Measurements from ENCODE around the gene CAMKK2.
"Not testable (repeated sequence)": the region's sequence is repeated elsewhere in the genome, so short reads cannot be mapped to it uniquely, and the experiment has no call there.

Gene CAMKK2

GRCh38 chr12:121214855-121215745 lies 81.4 kb downstream of the CAMKK2 start:
- Mint-ChIP-seq H3K27ac (peak overlapping the region; percentile 60), H3K27me3 (no peaks in the 10 kb centered on the region), H3K9me3 (no peaks in the 10 kb centered on the region), H3K4me3 (no peak overlapping the region), H3K4me1 (peaks cover 34% of the 10 kb centered on the region), H3K36me3 (peaks cover 6% of the 10 kb centered on the region)

DNA sequence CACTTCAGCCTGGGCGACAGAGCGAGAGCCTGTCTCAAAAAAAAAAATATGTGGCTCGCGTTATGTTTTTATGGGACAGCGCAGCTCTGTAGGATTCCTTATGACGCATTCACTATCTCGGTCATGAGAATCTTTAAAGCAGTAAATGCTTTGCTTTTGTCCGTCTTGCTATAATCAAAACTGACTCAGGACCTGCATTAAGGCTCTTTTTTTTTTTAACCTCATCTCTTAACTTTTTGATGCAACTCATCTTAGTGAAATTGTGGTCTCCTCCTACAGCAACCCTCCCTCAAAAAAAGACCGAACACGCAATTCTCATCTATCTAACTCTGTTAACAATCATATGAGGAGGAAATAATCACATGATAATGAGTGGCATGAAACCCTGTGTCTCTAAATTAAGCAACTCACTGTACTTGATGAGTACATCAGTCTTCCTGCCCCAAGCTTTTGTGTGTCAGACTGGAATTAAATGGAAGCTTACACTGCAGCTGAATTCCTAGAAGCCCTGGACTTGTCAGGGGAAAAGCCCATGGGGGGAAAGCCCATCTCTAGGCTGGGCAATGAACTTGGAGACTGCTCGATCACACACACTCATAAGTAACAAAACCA lies 82.2 kb downstream of the CAMKK2 start:
- Mint-ChIP-seq H3K4me3 (no peak overlapping the region), H3K9me3 (no peaks in the 10 kb centered on the region), H3K27me3 (no peaks in the 10 kb centered on the region), H3K4me1 (peaks cover 37% of the 10 kb centered on the region), H3K36me3 (peaks cover 6% of the 10 kb centered on the region), H3K27ac (peak overlapping the region; percentile 2)

GRCh38 chr12:121212875-121213274 lies 83.6 kb downstream of the CAMKK2 start:
- Mint-ChIP-seq H3K36me3 (peaks cover 2% of the 10 kb centered on the region), H3K4me3 (no peak overlapping the region), H3K27me3 (no peaks in the 10 kb centered on the region), H3K27ac (no peak overlapping the region), H3K9me3 (no peaks in the 10 kb centered on the region), H3K4me1 (peaks cover 38% of the 10 kb centered on the region)

DNA sequence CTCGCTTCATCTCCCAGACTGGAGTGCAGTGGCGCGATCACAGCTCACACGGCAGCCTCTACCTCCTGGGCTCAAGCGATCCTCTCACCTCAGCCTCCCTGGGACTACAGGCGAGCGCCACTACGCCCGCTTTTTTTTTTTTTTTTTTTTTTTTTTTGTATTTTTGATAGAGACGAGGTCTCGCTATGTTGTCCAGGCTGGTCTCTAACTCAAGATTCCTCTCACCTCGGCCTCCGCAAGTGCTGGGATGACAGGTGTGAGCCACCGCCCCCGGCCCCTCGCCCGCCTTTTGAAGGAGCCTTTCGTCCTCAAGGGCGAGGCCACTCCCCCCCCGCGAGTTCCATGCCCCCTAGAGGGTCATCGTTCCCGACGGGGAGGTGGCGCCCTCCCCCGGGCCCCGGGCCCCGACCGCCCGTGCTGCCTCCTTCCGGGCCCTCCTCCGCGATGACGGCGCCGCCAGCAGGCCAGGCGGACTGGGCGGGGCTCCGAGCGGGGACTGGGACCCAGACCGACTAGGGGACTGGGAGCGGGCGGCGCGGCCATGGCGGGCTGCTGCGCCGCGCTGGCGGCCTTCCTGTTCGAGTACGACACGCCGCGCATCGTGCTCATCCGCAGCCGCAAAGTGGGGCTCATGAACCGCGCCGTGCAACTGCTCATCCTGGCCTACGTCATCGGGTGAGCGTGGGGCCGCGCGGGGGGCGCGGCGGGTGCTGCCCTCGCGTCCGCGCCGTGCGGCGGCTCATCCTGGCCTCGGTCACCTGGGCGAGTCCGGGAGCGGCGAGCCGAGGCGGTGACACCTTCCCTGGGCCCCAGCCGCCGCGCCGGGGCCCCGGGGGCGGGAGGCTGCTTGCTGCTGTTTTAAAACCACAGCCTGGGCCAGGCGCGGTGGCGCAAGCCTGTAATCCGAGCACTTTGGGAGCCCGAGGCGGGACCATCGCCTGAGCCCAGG lies 86.6 kb downstream of the CAMKK2 start, which contains the start of gene P2RX4:
TSS of gene P2RX4 (plus strand) at position 506 of the 949 bp plus-strand sequence. CDS start at position 542, 36 bp downstream.
- Mint-ChIP-seq H3K4me3 (peak within 1 kb of the TSS; percentile 91), H3K4me1 (peaks cover 26% of the 10 kb centered on the region), H3K36me3 (no peaks in the 10 kb centered on the region)

DNA sequence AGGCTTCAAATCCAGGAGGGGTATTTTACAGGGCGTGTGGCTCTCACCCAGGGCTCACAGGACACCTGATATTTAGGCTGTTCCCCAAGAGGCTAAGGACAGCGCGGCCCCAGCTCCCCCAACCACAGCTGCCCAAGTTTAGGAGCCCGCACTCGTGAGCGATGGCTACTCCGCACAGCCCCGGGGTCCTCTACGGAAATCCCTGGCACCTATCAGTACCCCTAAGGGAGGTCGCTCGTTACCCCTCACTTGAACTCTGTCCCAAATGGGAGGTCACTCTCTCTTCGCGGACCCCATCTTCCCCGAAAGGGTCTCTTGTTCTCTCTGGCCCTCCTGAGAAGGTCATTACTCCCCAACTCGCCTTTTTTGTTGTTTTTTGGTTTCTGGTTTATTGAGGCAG lies 87.3 kb downstream of the CAMKK2 start:
- no peaks in the 10 kb centered on the region for H3K9me3 Mint-ChIP-seq
- no peak overlapping the region for H3K27ac Mint-ChIP-seq
- H3K4me1 Mint-ChIP-seq, result peaks cover 19% of the 10 kb centered on the region
- H3K27me3 Mint-ChIP-seq, result no peaks in the 10 kb centered on the region
- H3K36me3 Mint-ChIP-seq, result no peaks in the 10 kb centered on the region
- peak overlapping the region; percentile 31 for H3K4me3 Mint-ChIP-seq

More for the DNA sequence above, 86.6 kb downstream of the CAMKK2 start, which contains the start of gene P2RX4:
- H3K27me3 Mint-ChIP-seq, result no peaks in the 10 kb centered on the region
- H3K27ac Mint-ChIP-seq, result peak within 1 kb of the TSS; percentile 98
- H3K9me3 Mint-ChIP-seq, result no peaks in the 10 kb centered on the region

DNA sequence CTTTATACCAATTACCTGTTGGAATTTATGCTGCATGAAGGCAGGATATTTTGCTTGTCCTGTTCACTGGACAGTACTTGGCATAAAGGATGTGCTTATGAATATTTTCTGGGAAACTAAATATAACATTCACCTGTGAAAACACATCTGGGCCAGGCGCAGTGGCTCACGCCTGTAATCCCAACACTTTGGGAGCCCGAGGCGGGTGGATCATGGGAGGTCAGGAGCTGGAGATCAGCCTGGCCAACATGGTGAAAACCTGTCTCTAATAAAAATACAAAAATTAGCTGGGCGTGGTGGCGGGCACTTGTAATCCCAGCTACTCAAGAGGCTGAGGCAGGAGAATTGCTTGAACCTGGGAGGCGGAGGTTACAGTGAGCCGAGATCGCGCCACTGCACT lies 87.9 kb downstream of the CAMKK2 start:
- Mint-ChIP-seq H3K4me3 (peak overlapping the region; percentile 7), H3K4me1 (peaks cover 16% of the 10 kb centered on the region), H3K27ac (peak overlapping the region; percentile 46)
- H3K9me3 Mint-ChIP-seq, H3K27me3 Mint-ChIP-seq, H3K36me3 Mint-ChIP-seq: not testable (repeated sequence)

GRCh38 chr12:121205491-121205890 lies 91.0 kb downstream of the CAMKK2 start:
- H3K4me3 Mint-ChIP-seq, result no peak overlapping the region
- no peaks in the 10 kb centered on the region for H3K36me3 Mint-ChIP-seq
- H3K27me3 Mint-ChIP-seq, result no peaks in the 10 kb centered on the region
- H3K4me1 Mint-ChIP-seq, result peaks cover 4% of the 10 kb centered on the region
- no peaks in the 10 kb centered on the region for H3K9me3 Mint-ChIP-seq
- no peak overlapping the region for H3K27ac Mint-ChIP-seq

DNA sequence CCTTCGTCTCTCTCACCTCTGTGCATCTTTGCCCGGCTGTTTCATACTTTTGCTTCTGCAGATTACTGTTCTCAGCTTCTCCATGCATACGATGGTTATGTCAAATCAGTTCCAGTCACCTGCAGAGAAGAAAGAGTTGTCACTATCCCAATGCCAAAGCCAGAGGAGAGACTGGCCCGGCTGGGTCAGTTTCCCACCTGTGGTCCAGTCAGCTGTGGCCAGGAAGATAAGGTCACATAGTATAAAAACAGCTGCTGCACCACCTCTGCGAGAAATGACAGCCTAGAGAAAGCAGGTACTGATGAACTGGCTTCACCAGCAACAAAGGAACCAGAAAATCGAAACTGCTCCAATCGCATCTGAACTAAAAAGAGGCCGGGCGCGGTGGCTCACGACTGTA lies 93.0 kb downstream of the CAMKK2 start:
- Mint-ChIP-seq H3K27ac (no peak overlapping the region), H3K36me3 (no peaks in the 10 kb centered on the region), H3K4me3 (no peak overlapping the region)

DNA sequence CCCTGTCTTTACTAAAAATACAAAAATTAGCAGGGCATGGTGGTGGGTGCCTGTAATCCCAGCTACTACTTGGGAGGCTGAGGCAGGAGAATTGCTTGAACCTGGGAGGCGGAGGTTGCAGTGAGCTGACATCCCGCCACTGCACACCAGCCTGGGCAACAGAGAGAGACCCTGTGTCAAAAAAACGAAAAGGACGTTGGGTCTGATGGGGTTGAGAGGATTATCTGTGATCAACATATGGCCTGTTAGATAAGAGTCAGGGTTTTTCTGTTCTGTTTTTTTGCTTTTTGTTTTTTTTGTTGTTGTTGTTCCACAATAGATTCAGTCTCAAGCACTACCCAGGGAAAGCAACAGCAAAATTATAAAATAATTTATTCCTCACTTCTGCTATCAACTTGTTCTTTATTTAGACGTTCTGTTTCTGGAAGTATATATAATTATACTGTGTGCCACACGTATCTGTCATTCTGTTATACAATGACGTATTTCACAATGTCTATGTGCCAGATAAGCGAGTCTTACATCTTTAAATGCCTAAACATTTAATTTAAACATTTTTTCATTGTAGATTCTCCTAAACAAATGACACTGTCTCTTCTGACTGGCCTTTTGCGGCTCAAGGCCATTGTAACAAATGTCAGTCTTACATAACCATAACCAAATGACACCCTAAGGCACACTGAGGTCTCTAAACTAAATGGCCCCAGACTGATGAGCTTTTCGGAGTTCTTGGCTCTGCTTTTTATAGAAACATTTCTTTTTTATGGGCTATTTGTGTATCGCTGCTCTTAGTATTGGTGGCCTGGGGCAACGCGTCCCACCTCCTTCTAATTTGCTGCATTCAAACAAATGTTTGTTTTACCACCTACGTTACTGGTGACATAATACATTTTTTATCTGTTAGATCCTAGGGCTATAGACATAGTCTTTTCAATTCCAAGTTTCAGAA lies 93.8 kb downstream of the CAMKK2 start:
- Mint-ChIP-seq H3K27ac (no peak overlapping the region), H3K4me1 (peaks cover 3% of the 10 kb centered on the region), H3K36me3 (no peaks in the 10 kb centered on the region), H3K9me3 (no peaks in the 10 kb centered on the region), H3K27me3 (no peaks in the 10 kb centered on the region), H3K4me3 (no peak overlapping the region)

More for the DNA sequence above, 93.0 kb downstream of the CAMKK2 start:
- Mint-ChIP-seq H3K4me1 (no peaks in the 10 kb centered on the region), H3K27me3 (no peaks in the 10 kb centered on the region), H3K9me3 (no peaks in the 10 kb centered on the region)

DNA sequence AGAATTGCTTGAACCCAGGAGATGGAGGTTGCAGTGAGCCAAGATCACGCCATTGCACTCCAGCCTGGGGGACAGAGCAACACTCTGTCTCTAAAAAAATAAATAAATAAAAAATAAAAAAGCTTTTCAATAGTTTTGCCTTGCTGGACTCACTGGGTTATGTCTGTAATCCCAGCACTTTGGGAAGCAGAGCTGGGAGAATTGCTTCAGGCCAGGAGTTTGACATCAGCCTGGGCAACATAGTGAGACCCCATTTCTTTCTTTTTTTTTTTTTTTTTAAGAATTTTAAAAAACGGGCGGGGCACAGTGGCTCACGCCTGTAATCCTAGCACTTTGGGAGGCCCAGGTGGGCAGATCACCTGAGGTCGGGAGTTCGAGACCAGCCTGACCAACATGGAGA lies 95.4 kb downstream of the CAMKK2 start:
- not testable (repeated sequence) for H3K36me3 Mint-ChIP-seq, H3K4me3 Mint-ChIP-seq, H3K4me1 Mint-ChIP-seq, H3K27me3 Mint-ChIP-seq, H3K27ac Mint-ChIP-seq, H3K9me3 Mint-ChIP-seq

DNA sequence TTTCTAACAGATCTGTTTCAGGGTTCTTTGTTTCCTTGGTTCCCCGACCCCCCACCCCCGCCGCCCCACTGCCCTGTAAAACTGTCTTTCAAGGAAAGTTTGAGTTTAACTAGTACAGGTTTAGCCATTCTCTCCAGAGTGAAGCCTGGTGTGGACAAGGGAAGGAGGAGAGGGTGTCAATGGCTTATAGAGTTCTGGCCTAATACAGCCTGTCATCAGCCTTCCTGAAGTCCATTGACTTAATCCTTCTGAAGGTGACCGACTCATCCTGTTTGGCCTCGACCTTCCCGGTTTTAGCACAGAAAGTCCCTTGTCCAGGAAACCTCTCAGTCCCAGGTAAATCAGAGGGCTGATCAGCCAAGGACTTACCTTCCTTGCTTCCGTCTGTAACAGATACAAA lies 97.6 kb downstream of the CAMKK2 start:
- Mint-ChIP-seq H3K4me3 (no peak overlapping the region), H3K27ac (no peak overlapping the region), H3K4me1 (peaks cover 9% of the 10 kb centered on the region), H3K9me3 (no peaks in the 10 kb centered on the region), H3K36me3 (no peaks in the 10 kb centered on the region), H3K27me3 (no peaks in the 10 kb centered on the region)

GRCh38 chr12:121196902-121197301 lies 99.6 kb downstream of the CAMKK2 start:
- Mint-ChIP-seq H3K4me1 (peaks cover 9% of the 10 kb centered on the region), H3K4me3 (peak overlapping the region; percentile 54), H3K27ac (no peak overlapping the region), H3K9me3 (no peaks in the 10 kb centered on the region), H3K36me3 (no peaks in the 10 kb centered on the region), H3K27me3 (no peaks in the 10 kb centered on the region)

DNA sequence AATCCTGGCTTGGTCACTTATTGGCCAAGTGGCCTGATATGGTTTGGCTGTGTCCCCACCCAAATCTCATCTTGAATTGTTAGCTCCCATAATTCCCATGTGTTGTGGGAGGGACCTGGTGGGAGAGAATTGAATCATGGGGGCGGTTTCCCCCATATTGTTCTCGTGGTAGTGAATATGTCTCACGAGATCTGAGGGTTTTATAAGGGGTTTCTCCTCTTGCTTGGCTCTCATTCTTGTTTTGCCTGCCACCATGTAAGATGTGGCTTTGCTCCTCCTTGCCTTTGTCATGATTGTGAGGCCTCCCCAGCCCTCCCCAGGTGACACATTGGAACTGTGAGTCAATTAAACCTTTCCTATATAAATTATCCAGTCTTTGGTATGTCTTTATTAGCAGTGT lies 105.4 kb downstream of the CAMKK2 start:
- Mint-ChIP-seq H3K4me1 (no peaks in the 10 kb centered on the region), H3K4me3 (no peak overlapping the region), H3K27me3 (no peaks in the 10 kb centered on the region), H3K36me3 (peaks cover 1% of the 10 kb centered on the region), H3K27ac (no peak overlapping the region), H3K9me3 (no peaks in the 10 kb centered on the region)

- peaks cover 3% of the 10 kb centered on the region for H3K36me3 Mint-ChIP-seq
- no peaks in the 10 kb centered on the region for H3K9me3 Mint-ChIP-seq
- no peak overlapping the region for H3K27ac Mint-ChIP-seq
- H3K4me3 Mint-ChIP-seq, result no peak overlapping the region
- no peaks in the 10 kb centered on the region for H3K4me1 Mint-ChIP-seq
- no peaks in the 10 kb centered on the region for H3K27me3 Mint-ChIP-seq
These were observed 105.9 kb downstream of the CAMKK2 start for GRCh38 chr12:121190523-121191031.

Data from activated naive CD4-positive, alpha-beta T cell treated with anti-CD3 and anti-CD28 coated beads, Interleukin-2, amount 50 U/mL, for 24 hours (primary cell).